HepG2 (cell line): Measurements from ENCODE around the gene CTSA. TPM values are rescaled to one million over a fixed set of nuclear protein-coding genes. Genes with fewer than 3 reads are reported as not detected.
A peak's percentile ranks its signal among the peaks of the same experiment; 100 is the strongest.

Source experiments
- CREB3 ChIP-seq: sonication (generic); formaldehyde crosslinking; IDR thresholded peaks from 2 replicates; pipeline ENCODE4 v1.5.0; 2020; ENCODE audit warnings: missing genetic modification reagents
- ETV6 ChIP-seq: sonication (generic); formaldehyde crosslinking; conservative IDR thresholded peaks from 2 replicates; pipeline ENCODE4 v1.4.0; 2020; ENCODE audit warnings: missing genetic modification reagents
- FOXP1 ChIP-seq, 2 experiments: fragments of 450-650 bp in 1 of 2; IDR thresholded peaks; 2 replicates each; pipeline ENCODE4 v1.6.1; 2017 to 2018; ENCODE audit warnings: antibody characterized with exemption in 1 of 2
- GLMP ChIP-seq: sonication (generic); formaldehyde crosslinking; IDR thresholded peaks from 2 replicates; pipeline ENCODE4 v1.9.0; 2021; ENCODE audit warnings: missing genetic modification reagents, mild to moderate bottlenecking, borderline replicate concordance
- IKZF1 ChIP-seq: fragments of 450-650 bp; IDR thresholded peaks from 2 replicates; pipeline ENCODE4 v1.7.1; 2016
- MYC ChIP-seq: sonication (generic); formaldehyde crosslinking; IDR thresholded peaks from 2 replicates; pipeline ENCODE4 v1.9.0; 2021; ENCODE audit warnings: missing genetic modification reagents, borderline replicate concordance
- NFATC3 ChIP-seq: sonication (generic); formaldehyde crosslinking; IDR thresholded peaks from 2 replicates; pipeline ENCODE4 v1.5.1; 2020; ENCODE audit warnings: mild to moderate bottlenecking, missing genetic modification reagents
- RARA ChIP-seq: IDR thresholded peaks from 2 replicates; pipeline ENCODE4 v1.6.1; 2016; ENCODE audit warnings: missing genetic modification reagents, missing compliant biosample characterization
- SCMH1 ChIP-seq: sonication (generic); formaldehyde crosslinking; IDR thresholded peaks from 2 replicates; pipeline ENCODE4 v1.9.0; 2021; ENCODE audit warnings: missing genetic modification reagents, mild to moderate bottlenecking, borderline replicate concordance
- ZNF780A ChIP-seq: sonication (generic); formaldehyde crosslinking; IDR thresholded peaks from 2 replicates; pipeline ENCODE4 v1.8.0; 2022; ENCODE audit warnings: mild to moderate bottlenecking, missing genetic modification reagents, moderate library complexity
- ZNF850 ChIP-seq: sonication (generic); formaldehyde crosslinking; conservative IDR thresholded peaks from 2 replicates; pipeline ENCODE4 v1.9.0; 2021; ENCODE audit warnings: mild to moderate bottlenecking, missing genetic modification reagents
- polyA plus RNA-seq, 8 experiments: library from polyadenylated mRNA; depleted of rRNA in 3 of 8; stranded (reverse) in 7 of 8; unstranded in 1 of 8; fragments of >200 nt; fragmentation: Illumina TruSeq in 4 of 8; extraction: Trizol in 4 of 8; gene quantifications; 2 replicates each; pipeline versions ENCODE4 v1.2.1 to v1.2.3, GENCODE V29; 2011 to 2016; ENCODE audit warnings: low read depth in 4 of 8, missing spikeins in 1 of 8, mixed read lengths in 1 of 8; ENCODE audit not compliant: insufficient read depth in 1 of 8
- total RNA-seq, 5 experiments: library from RNA; depleted of rRNA; stranded (reverse); fragments of >200 nt; fragmentation: Illumina TruSeq; extraction: Trizol; gene quantifications; 2 replicates each; pipeline ENCODE4 v1.2.3, GENCODE V29; 2016; ENCODE audit warnings: low read depth in 1 of 5
- TF ChIP-seq, protein P1 (sequence below): sonication (generic); formaldehyde crosslinking; IDR thresholded peaks from one replicate; pipeline ENCODE4 v1.5.1; 2020; ENCODE audit warnings: mild to moderate bottlenecking, missing genetic modification reagents; ENCODE audit errors: not compliant biosample characterization
- TF ChIP-seq, protein P2 (sequence below): IDR thresholded peaks from 2 replicates; pipeline ENCODE4 v1.6.1; 2016; ENCODE audit warnings: low read depth

Gene CTSA
- total and polyA plus RNA-seq, 2 of the 13 experiments (the other 11 are each of a cell fraction or from before 2014, with no cell fraction given): 202 to 231 TPM

DNA sequence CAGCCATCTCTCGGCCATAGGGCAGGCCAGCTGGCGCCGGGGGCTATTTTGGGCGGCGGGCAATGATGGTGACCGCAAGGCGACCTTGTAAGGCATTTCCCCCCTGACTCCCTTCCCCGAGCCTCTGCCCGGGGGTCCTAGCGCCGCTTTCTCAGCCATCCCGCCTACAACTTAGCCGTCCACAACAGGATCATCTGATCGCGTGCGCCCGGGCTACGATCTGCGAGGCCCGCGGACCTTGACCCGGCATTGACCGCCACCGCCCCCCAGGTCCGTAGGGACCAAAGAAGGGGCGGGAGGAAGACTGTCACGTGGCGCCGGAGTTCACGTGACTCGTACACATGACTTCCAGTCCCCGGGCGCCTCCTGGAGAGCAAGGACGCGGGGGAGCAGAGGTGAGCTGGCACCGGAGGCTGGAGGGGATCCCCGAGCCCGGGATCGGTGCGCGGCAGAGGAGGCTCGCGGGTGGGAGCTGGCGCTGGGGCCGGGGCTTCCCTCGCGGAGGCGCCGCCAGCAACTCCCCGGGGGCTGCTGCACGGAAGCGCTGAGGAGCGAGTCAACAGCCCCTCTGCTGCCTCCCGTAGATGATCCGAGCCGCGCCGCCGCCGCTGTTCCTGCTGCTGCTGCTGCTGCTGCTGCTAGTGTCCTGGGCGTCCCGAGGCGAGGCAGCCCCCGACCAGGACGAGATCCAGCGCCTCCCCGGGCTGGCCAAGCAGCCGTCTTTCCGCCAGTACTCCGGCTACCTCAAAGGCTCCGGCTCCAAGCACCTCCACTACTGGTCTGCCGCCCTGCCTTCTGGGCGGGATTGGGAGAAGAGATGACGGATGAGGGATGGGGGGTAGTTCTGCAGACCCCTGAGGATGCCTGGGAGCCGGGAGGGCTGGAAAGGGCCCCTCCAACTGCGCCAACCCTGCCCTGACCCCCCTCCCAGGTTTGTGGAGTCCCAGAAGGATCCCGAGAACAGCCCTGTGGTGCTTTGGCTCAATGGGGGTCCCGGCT lies at the start of gene CTSA, which contains the start of gene NEURL2 (continued):
- peak; percentile 100 for TF ChIP-seq RARA
- TF ChIP-seq FOXP1 (IDR thresholded peaks at IDR 0.05): no peak
- TF ChIP-seq FOXP1 (CRISPR knock-in tag; IDR thresholded peaks at IDR 0.05): peak; percentile 71; the same call in 1 of the 2 replicates
- TF ChIP-seq ZNF780A (CRISPR knock-in tag): peak; percentile 99
- TF ChIP-seq SCMH1 (CRISPR knock-in tag): no peak
- TF ChIP-seq, protein P1, sequence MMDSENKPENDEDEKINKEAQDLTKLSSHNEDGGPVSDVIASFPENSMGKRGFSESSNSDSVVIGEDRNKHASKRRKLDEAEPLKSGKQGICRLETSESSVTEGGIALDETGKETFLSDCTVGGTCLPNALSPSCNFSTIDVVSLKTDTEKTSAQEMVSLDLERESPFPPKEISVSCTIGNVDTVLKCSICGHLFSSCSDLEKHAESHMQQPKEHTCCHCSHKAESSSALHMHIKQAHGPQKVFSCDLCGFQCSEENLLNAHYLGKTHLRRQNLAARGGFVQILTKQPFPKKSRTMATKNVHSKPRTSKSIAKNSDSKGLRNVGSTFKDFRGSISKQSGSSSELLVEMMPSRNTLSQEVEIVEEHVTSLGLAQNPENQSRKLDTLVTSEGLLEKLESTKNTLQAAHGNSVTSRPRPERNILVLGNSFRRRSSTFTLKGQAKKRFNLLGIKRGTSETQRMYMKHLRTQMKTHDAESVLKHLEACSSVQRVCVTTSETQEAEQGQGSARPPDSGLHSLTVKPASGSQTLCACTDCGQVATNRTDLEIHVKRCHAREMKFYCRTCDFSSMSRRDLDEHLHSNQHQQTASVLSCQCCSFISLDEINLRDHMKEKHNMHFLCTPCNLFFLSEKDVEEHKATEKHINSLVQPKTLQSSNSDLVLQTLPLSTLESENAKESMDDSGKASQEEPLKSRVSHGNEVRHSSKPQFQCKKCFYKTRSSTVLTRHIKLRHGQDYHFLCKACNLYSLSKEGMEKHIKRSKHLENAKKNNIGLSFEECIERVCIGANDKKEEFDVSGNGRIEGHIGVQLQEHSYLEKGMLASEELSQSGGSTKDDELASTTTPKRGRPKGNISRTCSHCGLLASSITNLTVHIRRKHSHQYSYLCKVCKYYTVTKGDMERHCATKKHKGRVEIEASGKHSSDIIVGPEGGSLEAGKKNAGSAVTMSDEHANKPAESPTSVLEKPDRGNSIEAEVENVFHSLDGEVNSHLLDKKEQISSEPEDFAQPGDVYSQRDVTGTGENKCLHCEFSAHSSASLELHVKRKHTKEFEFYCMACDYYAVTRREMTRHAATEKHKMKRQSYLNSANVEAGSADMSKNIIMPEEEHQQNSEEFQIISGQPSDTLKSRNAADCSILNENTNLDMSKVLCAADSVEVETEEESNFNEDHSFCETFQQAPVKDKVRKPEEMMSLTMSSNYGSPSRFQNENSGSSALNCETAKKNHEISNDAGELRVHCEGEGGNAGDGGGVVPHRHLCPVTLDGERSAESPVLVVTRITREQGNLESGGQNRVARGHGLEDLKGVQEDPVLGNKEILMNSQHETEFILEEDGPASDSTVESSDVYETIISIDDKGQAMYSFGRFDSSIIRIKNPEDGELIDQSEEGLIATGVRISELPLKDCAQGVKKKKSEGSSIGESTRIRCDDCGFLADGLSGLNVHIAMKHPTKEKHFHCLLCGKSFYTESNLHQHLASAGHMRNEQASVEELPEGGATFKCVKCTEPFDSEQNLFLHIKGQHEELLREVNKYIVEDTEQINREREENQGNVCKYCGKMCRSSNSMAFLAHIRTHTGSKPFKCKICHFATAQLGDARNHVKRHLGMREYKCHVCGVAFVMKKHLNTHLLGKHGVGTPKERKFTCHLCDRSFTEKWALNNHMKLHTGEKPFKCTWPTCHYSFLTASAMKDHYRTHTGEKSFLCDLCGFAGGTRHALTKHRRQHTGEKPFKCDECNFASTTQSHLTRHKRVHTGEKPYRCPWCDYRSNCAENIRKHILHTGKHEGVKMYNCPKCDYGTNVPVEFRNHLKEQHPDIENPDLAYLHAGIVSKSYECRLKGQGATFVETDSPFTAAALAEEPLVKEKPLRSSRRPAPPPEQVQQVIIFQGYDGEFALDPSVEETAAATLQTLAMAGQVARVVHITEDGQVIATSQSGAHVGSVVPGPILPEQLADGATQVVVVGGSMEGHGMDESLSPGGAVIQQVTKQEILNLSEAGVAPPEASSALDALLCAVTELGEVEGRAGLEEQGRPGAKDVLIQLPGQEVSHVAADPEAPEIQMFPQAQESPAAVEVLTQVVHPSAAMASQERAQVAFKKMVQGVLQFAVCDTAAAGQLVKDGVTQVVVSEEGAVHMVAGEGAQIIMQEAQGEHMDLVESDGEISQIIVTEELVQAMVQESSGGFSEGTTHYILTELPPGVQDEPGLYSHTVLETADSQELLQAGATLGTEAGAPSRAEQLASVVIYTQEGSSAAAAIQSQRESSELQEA (CRISPR knock-in tag): peak; percentile 80
- TF ChIP-seq, protein P2, sequence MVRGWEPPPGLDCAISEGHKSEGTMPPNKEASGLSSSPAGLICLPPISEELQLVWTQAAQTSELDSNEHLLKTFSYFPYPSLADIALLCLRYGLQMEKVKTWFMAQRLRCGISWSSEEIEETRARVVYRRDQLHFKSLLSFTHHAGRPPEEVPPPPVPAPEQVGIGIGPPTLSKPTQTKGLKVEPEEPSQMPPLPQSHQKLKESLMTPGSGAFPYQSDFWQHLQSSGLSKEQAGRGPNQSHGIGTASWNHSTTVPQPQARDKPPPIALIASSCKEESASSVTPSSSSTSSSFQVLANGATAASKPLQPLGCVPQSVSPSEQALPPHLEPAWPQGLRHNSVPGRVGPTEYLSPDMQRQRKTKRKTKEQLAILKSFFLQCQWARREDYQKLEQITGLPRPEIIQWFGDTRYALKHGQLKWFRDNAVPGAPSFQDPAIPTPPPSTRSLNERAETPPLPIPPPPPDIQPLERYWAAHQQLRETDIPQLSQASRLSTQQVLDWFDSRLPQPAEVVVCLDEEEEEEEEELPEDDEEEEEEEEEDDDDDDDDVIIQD (CRISPR knock-in tag): peak; percentile 83; the same call in 1 of the 2 replicates
- TF ChIP-seq ZNF850 (CRISPR knock-in tag): 0 out of 2 replicates have a peak, but pooled peaks have one; percentile 5
- no peak for TF ChIP-seq IKZF1
- TF ChIP-seq GLMP (CRISPR knock-in tag): peak; percentile 85; the same call in 1 of the 2 replicates
- 0 out of 2 replicates have a peak, but pooled peaks have one; percentile 82 for TF ChIP-seq CREB3 (CRISPR knock-in tag)
- peak; percentile 99 for TF ChIP-seq MYC
- peak; percentile 97 for TF ChIP-seq ETV6 (CRISPR knock-in tag)
- peak; percentile 99 for TF ChIP-seq NFATC3 (CRISPR knock-in tag)
